ENCODE results near the gene TAF1A.

TAF1A gene

DNA sequence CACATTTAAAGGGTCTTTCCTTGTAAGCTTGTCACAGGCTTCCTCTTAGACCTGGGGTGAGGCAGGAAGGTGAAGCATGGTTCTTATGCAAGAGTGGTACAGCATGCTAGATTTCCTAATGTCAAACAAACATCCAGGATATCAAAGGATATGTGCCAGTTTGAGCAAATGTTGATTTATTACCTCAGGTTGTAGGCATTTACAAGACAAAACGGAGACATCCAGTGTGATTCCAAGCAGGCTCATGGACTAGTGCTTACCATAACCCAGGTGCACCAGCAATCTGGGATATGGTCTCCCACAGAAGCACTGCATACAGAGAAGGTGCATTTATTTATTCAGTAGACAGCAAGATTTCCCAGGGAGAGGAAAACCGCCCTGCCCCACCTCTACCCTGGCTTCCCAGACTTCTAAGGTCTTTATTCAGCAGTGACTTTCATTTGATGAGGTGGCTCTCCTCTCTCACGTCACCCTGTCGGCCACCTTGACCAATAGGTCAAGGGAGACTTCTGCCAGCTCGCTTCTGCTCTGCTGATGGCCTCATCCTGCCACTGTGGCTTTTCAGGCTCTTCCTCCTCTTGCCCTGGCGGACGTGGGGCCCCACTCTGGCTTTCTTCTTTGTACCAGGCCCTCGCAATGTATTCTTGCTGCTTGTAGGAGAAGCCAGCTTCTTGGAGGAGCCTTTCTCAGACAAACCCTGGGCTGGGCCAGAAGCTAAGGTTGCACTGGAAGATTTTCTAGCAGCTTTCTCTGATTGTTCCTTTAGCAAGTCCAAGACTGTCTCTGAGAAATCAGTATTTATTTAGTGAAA is 67.4 kb downstream of the TAF1A start:
- TF ChIP-seq, protein P1, sequence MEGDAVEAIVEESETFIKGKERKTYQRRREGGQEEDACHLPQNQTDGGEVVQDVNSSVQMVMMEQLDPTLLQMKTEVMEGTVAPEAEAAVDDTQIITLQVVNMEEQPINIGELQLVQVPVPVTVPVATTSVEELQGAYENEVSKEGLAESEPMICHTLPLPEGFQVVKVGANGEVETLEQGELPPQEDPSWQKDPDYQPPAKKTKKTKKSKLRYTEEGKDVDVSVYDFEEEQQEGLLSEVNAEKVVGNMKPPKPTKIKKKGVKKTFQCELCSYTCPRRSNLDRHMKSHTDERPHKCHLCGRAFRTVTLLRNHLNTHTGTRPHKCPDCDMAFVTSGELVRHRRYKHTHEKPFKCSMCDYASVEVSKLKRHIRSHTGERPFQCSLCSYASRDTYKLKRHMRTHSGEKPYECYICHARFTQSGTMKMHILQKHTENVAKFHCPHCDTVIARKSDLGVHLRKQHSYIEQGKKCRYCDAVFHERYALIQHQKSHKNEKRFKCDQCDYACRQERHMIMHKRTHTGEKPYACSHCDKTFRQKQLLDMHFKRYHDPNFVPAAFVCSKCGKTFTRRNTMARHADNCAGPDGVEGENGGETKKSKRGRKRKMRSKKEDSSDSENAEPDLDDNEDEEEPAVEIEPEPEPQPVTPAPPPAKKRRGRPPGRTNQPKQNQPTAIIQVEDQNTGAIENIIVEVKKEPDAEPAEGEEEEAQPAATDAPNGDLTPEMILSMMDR (IDR thresholded peaks at IDR 0.05; ENCODE audit: low read depth, low read length): no peak
- no peak overlapping the region for H3K4me3 ChIP-seq (ENCODE audit: low read depth, low read length)

GRCh38 chr1:222521299-222522104 is 68.2 kb downstream of the TAF1A start:
- TF ChIP-seq, protein P1 (IDR thresholded peaks at IDR 0.05; ENCODE audit: low read depth, low read length): no peak
- no peak overlapping the region for H3K4me3 ChIP-seq (ENCODE audit: low read depth, low read length)
